Measurements from ENCODE around the gene ZNF135. TPM values are rescaled to one million over a fixed set of nuclear protein-coding genes. Genes with fewer than 3 reads are reported as not detected.

Gene ZNF135
- total RNA-seq, 1 donor from 2014 or later, result 6.3 TPM

DNA sequence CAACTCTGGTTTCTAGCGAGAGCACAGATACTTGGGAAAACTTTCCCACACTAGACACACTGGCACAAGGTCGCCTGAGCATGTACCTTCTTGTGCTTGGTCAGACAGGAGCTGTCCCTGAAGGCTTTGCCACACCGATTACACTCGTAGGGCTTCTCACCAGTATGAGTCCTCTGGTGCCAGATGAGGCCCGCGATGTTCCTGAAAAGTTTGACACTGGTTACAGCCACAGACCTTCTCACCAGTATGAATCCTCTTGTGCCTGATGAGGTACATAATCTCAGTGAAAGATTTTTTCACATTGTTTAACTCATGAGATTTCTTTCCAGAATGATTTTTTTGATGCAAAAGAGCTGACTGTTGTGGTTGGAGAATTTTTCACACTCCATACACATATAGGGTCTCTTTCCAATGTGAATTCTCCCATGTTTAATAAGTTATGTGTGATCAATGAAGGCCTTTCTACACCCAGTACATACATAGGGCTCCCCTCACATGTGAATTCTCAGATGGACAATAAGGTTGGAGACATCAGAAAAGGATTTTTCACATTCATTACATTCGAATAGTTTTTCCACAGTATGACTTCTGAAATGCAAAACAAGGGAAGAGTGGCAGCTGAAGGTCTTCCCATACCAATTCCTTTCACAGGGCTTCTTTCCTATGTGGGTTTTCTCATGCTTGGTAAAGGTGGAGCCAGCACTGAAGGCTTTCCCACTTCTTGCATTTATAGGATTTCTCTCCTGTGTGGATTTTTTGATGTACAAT, 48.9 kb downstream of the ZNF135 start:
- peaks cover 30% of the 10 kb centered on the region for H3K9me3 Mint-ChIP-seq

DNA sequence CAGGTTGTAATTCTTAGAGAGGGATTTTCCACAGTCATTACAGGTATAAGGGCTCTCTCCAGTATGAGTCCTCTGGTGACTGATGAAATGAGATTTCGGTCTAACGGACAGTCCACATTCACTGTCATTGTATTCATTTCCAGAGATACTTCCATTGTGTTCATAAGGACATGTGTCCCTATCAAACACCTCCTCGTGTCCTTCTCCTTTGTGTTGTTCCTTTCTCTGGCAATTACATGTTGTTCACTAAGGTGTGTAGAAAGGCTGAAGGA, 49.4 kb downstream of the ZNF135 start:
- Mint-ChIP-seq H3K27ac (ENCODE audit: unreplicated experiment) (no peak overlapping the region), H3K9me3 (peaks cover 26% of the 10 kb centered on the region), H3K4me1 (no peaks in the 10 kb centered on the region)

More for the DNA sequence above, 48.9 kb downstream of the ZNF135 start:
- DNase-seq (ENCODE audit: low read depth, low spot score), result no peak
- Mint-ChIP-seq H3K27me3 (ENCODE audit: low read depth) (no peaks in the 10 kb centered on the region), H3K4me3 (no peak overlapping the region), H3K4me1 (no peaks in the 10 kb centered on the region), H3K27ac (ENCODE audit: unreplicated experiment) (no peak overlapping the region), H3K36me3 (ENCODE audit: low read depth) (peaks cover 36% of the 10 kb centered on the region)
- TF ChIP-seq, protein P1, sequence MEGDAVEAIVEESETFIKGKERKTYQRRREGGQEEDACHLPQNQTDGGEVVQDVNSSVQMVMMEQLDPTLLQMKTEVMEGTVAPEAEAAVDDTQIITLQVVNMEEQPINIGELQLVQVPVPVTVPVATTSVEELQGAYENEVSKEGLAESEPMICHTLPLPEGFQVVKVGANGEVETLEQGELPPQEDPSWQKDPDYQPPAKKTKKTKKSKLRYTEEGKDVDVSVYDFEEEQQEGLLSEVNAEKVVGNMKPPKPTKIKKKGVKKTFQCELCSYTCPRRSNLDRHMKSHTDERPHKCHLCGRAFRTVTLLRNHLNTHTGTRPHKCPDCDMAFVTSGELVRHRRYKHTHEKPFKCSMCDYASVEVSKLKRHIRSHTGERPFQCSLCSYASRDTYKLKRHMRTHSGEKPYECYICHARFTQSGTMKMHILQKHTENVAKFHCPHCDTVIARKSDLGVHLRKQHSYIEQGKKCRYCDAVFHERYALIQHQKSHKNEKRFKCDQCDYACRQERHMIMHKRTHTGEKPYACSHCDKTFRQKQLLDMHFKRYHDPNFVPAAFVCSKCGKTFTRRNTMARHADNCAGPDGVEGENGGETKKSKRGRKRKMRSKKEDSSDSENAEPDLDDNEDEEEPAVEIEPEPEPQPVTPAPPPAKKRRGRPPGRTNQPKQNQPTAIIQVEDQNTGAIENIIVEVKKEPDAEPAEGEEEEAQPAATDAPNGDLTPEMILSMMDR (conservative IDR thresholded peaks at IDR 0.05), result no peak

DNA sequence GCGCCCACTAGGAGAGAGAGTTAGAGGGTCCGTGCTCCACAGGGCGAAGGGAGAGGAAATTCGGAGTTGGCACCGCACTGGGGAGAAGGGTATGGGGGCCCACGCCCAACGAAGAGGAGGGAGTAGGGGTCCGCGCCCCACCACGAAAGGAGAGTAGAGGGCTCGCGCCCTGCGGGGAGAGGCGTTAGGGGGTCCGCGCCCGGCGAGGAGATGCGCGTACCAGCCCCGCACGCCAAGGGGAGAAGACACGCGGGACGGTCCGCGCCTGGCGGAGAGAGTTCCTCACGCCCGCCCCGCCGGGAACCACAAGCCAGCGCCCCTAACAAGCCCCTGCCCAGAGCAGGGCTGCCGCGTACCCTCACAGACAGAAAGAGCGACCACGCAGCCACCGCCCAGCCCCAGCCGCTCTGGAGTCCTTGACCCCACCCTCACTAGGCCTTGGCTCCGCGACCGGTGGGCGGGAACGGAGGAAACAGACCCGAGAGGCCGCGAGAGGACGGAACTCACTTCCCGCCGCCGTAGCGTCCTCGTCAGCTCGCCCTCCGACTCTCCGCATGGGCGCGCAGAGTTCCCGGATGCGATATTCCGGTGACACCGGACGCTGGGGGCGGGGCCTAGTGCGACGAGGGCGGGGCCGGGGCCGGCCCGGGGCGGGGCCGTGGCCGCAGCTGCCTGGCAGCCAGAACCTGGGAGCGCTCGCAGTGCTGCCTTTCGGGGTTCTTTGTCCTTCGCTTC, 58.9 kb downstream of the ZNF135 start:
- peaks cover 32% of the 10 kb centered on the region for H3K36me3 Mint-ChIP-seq (ENCODE audit: low read depth)
- H3K4me1 Mint-ChIP-seq, result no peaks in the 10 kb centered on the region
- TF ChIP-seq, protein P1 (conservative IDR thresholded peaks at IDR 0.05), result no peak
- H3K27me3 Mint-ChIP-seq (ENCODE audit: low read depth), result no peaks in the 10 kb centered on the region
- H3K9me3 Mint-ChIP-seq, result peaks cover 31% of the 10 kb centered on the region
- DNase-seq (ENCODE audit: low read depth, low spot score), result no peak
- no peak overlapping the region for H3K27ac Mint-ChIP-seq (ENCODE audit: unreplicated experiment)
- no peak overlapping the region for H3K4me3 Mint-ChIP-seq

More for the DNA sequence above, 49.4 kb downstream of the ZNF135 start:
- TF ChIP-seq, protein P1 (conservative IDR thresholded peaks at IDR 0.05), result no peak
- no peaks in the 10 kb centered on the region for H3K27me3 Mint-ChIP-seq (ENCODE audit: low read depth)
- DNase-seq (ENCODE audit: low read depth, low spot score), result no peak
- no peak overlapping the region for H3K4me3 Mint-ChIP-seq
- peaks cover 35% of the 10 kb centered on the region for H3K36me3 Mint-ChIP-seq (ENCODE audit: low read depth)

DNA sequence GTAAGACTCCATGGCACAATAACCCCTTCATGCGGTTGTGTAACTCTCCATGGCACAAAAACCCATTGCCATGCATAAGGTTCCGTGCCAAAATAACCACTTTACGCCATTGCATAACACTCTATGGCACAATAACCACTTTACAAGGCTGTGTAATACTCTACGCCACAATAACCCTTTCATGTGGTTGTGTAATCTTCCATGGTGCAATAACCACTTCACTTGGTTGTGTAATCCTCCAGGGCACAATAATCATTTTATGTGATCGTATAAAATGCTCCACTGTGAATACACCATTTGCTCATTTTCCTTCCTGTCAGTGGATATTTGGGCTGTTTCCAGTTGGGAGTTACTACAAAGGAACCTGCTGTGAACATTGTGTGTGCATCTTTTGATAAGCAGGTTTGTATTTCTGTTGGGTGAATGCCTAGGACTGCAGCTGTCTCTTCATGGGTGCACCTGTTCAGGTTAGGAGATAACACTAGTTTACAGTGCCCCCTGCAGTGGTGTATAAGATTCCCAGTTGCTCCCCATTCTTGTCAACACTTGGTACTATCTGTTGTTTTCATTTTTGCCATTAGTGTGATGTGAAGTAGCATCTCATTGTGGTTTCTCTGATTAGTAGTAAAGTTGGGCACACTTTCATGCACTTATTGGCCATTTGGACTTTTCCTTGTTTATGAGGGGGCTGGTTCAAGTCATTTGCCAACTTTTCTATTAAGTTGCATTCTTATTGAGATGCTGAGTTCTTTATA, 60.1 kb downstream of the ZNF135 start:
- peaks cover 31% of the 10 kb centered on the region for H3K36me3 Mint-ChIP-seq (ENCODE audit: low read depth)
- DNase-seq (ENCODE audit: low read depth, low spot score), result no peak
- H3K4me1 Mint-ChIP-seq, result no peaks in the 10 kb centered on the region
- TF ChIP-seq, protein P1 (conservative IDR thresholded peaks at IDR 0.05), result no peak
- no peak overlapping the region for H3K27ac Mint-ChIP-seq (ENCODE audit: unreplicated experiment)
- H3K9me3 Mint-ChIP-seq, result peaks cover 35% of the 10 kb centered on the region
- no peak overlapping the region for H3K4me3 Mint-ChIP-seq
- no peaks in the 10 kb centered on the region for H3K27me3 Mint-ChIP-seq (ENCODE audit: low read depth)

Other genes with a start within 250 kb of the ZNF135 start
- 7.3 and 8.8 TPM in 2 replicates for gene ZNF552, start 244.4 kb upstream of the ZNF135 start, total RNA-seq
- gene ZNF587B, start 229.0 kb upstream of the ZNF135 start, total RNA-seq, result 21.6 and 22.6 TPM in 2 replicates
- gene ZNF587, start 209.4 kb upstream of the ZNF135 start, total RNA-seq, result 45.4 and 46.1 TPM in 2 replicates
- 44.3 and 45.4 TPM in 2 replicates for gene ZNF814, start 170.2 kb upstream of the ZNF135 start, total RNA-seq
- 22.3 and 23.3 TPM in 2 replicates for gene ZNF417, start 142.7 kb upstream of the ZNF135 start, total RNA-seq
- gene ZNF418, start 123.9 kb upstream of the ZNF135 start, total RNA-seq, result 21.7 and 30.4 TPM in 2 replicates
- gene ZNF256, start 111.6 kb upstream of the ZNF135 start, total RNA-seq, result 11.3 and 12.6 TPM in 2 replicates
- 1.2 and 1.5 TPM in 2 replicates for gene C19orf18, start 84.7 kb upstream of the ZNF135 start, total RNA-seq
- gene ZNF606, start 56.5 kb upstream of the ZNF135 start, total RNA-seq, result 38.1 and 41.5 TPM in 2 replicates
- gene ZSCAN1, start 25.3 kb upstream of the ZNF135 start, total RNA-seq, result 7.1 and 7.6 TPM in 2 replicates
- 56.6 and 58.8 TPM in 2 replicates for gene ZSCAN18, start 38.9 kb downstream of the ZNF135 start, total RNA-seq
- 13.0 and 14.0 TPM in 2 replicates for gene ZNF329, start 91.5 kb downstream of the ZNF135 start, total RNA-seq
- 25.6 and 26.8 TPM in 2 replicates for gene ZNF274, start 123.8 kb downstream of the ZNF135 start, total RNA-seq
- 47.4 and 56.1 TPM in 2 replicates for gene ZNF544, start 169.6 kb downstream of the ZNF135 start, total RNA-seq
- gene ZNF8, start 219.7 kb downstream of the ZNF135 start, total RNA-seq, result 20.0 and 20.5 TPM in 2 replicates
- gene ERVK3-1, start 246.1 kb downstream of the ZNF135 start, total RNA-seq, result 46.4 and 47.6 TPM in 2 replicates

Data from neural crest cell (in vitro differentiated cells).